ENCODE measurements around the gene DNAAF6. TPM values are rescaled to one million over a fixed set of nuclear protein-coding genes. Genes with fewer than 3 reads are reported as not detected.
"Not testable (repeated sequence)": the region's sequence is repeated elsewhere in the genome, so short reads cannot be mapped to it uniquely, and the experiment has no call there.

DNAAF6 gene
- total RNA-seq, 4 donors from 2014 or later, result not detected

DNA sequence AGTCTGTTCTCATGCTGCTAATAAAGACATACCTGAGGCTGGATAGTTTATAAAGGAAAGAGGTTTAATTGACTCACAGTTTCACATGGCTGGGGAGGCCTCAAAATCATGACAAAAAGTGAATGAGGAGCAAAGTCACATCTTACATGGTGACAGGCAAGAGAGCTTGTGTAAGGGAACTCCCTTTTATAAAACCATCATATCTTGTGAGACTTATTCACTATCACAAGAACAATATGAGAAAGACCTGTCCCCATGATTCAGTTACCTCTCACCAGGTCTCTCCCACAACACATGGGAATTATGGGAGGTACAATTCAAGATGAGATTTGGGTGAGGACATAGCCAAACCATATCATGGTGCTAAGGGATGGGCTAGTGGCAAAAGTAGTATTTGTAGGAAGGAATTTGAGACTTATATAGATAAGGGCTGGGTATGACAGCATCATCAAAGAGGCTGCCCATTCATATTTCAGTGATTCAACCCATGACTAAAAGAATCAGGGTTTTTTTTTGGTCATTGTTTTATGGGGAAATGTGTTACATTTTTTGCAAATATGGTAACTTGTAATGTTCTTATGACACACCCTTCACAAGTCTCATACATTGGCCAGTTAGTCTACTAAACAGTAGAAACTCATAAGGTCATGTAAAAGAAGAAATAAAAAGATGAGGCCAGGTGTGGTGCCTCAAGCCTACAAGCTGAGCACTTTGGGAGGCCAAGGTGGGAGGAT, 34.9 kb upstream of the DNAAF6 start:
- TF ChIP-seq, protein P1, sequence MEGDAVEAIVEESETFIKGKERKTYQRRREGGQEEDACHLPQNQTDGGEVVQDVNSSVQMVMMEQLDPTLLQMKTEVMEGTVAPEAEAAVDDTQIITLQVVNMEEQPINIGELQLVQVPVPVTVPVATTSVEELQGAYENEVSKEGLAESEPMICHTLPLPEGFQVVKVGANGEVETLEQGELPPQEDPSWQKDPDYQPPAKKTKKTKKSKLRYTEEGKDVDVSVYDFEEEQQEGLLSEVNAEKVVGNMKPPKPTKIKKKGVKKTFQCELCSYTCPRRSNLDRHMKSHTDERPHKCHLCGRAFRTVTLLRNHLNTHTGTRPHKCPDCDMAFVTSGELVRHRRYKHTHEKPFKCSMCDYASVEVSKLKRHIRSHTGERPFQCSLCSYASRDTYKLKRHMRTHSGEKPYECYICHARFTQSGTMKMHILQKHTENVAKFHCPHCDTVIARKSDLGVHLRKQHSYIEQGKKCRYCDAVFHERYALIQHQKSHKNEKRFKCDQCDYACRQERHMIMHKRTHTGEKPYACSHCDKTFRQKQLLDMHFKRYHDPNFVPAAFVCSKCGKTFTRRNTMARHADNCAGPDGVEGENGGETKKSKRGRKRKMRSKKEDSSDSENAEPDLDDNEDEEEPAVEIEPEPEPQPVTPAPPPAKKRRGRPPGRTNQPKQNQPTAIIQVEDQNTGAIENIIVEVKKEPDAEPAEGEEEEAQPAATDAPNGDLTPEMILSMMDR (IDR thresholded peaks at IDR 0.05), result no peak
- TF ChIP-seq POLR2A (IDR thresholded peaks at IDR 0.05), result no peak
- no peak for DNase-seq
- H3K4me3 ChIP-seq (replicated peaks in 1 of 3), result no peak overlapping the region
- H3K27me3 ChIP-seq, result no peaks in the 10 kb centered on the region
- no peak overlapping the region for H3K27ac ChIP-seq
- no peaks in the 10 kb centered on the region for H3K4me1 ChIP-seq
- H3K9me3 ChIP-seq, result no peaks in the 10 kb centered on the region
- H3K36me3 ChIP-seq, result no peaks in the 10 kb centered on the region
- intact Hi-C loops (cut with DNase I), result no loop called here

DNA sequence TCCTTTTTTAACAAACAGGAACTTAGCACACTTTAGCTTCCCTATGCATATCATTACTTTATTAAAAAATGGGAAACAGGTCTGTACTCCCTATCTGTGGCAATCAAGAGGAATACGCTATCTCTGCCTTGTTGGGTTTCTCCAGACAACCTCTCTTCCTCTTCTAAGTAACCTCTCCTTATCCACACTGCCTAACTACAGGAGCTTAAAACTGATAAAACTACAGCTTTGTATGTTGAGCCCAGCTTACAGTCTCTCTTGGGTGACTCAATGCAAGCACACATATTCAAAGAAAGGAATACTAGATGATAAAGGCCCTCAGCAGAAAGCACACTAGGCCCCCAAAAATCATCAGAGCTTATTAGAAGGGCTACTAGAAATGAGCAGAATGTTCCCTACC, 9.1 kb upstream of the DNAAF6 start:
- DNase-seq, result no peak
- Histone ChIP-seq H3K36me3 (no peaks in the 10 kb centered on the region), H3K4me1 (no peaks in the 10 kb centered on the region), H3K27me3 (no peaks in the 10 kb centered on the region), H3K9me3 (no peaks in the 10 kb centered on the region), H3K4me3 (replicated peaks in 1 of 3) (no peak overlapping the region), H3K27ac (no peak overlapping the region)
- intact Hi-C loops (cut with DNase I), result no loop called here
- WGBS, 2 donors, result 85 to 88% methylated on average over 1 of the region's 1 CpG
- TF ChIP-seq, protein P1 (IDR thresholded peaks at IDR 0.05), result no peak
- TF ChIP-seq POLR2A (IDR thresholded peaks at IDR 0.05), result no peak

DNA sequence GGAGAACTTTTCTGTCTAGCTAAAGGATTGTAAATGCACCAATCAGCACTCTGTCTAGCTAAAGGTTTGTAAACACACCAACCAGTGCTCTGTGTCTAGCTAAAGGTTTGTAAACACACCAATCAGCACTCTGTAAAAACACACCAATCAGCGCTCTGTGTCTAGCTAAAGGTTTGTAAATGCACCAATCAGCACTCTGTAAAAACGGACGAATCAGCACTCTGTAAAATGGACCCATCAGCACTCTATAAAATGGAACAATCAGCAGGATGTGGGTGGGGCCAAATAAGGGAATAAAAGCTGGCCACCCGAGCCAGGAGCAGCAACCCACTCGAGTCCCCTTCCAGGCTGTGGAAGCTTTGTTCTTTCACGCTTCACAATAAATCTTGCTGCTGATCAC, 8.3 kb upstream of the DNAAF6 start:
- H3K27ac ChIP-seq; H3K4me1 ChIP-seq; H3K27me3 ChIP-seq; DNase-seq; H3K4me3 ChIP-seq (replicated peaks in 1 of 3); H3K36me3 ChIP-seq; intact Hi-C loops (cut with DNase I); H3K9me3 ChIP-seq: not testable (repeated sequence)
- 86 to 93% methylated on average over 6 of the region's 6 CpGs for WGBS, 2 donors

DNA sequence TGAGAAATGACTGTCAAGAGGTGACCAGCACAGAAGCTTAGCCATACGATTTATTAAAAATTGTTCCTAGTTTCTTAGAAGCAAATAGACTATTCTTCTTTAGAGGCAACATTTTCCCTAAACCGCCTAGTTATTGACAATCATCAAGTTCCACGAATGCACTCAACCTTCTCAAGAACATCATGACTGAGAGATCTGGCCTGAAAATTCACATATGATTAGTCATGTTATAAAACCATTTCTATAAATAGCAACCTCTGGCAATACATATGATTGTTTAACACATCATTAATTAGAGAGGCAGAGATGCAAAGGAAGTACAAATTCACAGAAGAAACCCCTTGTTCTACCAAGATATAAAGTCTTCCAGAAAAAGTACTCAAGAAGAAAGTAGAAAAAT, 6.9 kb upstream of the DNAAF6 start:
- intact Hi-C loops (cut with DNase I), result no loop called here
- 59 to 72% methylated on average over 3 of the region's 3 CpGs for WGBS, 2 donors
- H3K9me3 ChIP-seq, result no peaks in the 10 kb centered on the region
- DNase-seq, result no peak
- H3K36me3 ChIP-seq, result no peaks in the 10 kb centered on the region
- H3K27me3 ChIP-seq, result no peaks in the 10 kb centered on the region
- no peak overlapping the region for H3K27ac ChIP-seq
- no peaks in the 10 kb centered on the region for H3K4me1 ChIP-seq
- TF ChIP-seq, protein P1 (IDR thresholded peaks at IDR 0.05), result no peak
- no peak for TF ChIP-seq POLR2A (IDR thresholded peaks at IDR 0.05)
- no peak overlapping the region for H3K4me3 ChIP-seq (replicated peaks in 1 of 3)

DNA sequence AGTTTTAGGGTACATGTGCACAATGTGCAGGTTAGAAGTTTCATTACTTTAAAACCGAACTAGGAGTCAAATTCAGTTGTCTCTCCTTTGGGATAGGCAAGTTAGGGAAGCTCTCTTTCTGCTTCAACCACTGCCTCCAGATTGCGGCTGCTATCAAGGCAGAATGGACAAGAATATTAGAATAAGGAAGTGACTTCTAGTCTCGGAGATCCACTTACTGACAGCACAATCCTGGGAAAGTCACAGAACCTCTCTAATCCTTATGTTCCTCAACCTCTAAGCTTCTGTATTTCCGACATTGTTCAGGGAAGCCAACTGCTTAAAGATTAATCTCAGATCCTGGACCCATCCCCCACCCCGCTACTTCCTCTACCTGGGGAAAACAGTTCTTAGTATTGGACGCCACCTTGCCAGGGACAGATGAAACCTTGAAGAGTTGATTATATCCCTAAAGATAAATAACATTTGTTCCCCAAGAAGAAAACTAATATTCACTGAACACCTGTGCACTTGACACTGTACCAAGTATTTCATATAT, 2.3 kb upstream of the DNAAF6 start:
- Histone ChIP-seq H3K36me3 (no peaks in the 10 kb centered on the region), H3K4me3 (replicated peaks in 1 of 3) (no peak overlapping the region), H3K27me3 (peaks cover 6% of the 10 kb centered on the region), H3K27ac (no peak overlapping the region), H3K9me3 (no peaks in the 10 kb centered on the region), H3K4me1 (no peaks in the 10 kb centered on the region)
- intact Hi-C loops (cut with DNase I), result no loop called here
- TF ChIP-seq POLR2A (IDR thresholded peaks at IDR 0.05), result no peak
- TF ChIP-seq, protein P1 (IDR thresholded peaks at IDR 0.05), result no peak
- DNase-seq, result no peak
- 86 to 90% methylated on average over 6 of the region's 6 CpGs for WGBS, 2 donors

Measured in thyroid gland (tissue), 4 donors.